Liver (tissue), 9 donors: Measurements from ENCODE around the gene ENPP1. TPM values are rescaled to one million over a fixed set of nuclear protein-coding genes. Genes with fewer than 3 reads are reported as not detected.

Experiments
- DNase-seq: peaks from one replicate; pipeline ENCODE4 v3.0.0-alpha.2; 2017; ENCODE audit warnings: low spot score
- H3K27ac ChIP-seq, 2 donors: one replicate each; pipeline ENCODE4 v1.7.0; 2013; ENCODE audit warnings: inconsistent platforms in 2 of 2, low read length in 2 of 2, control low read depth in 1 of 2, low read depth in 1 of 2, mild to moderate bottlenecking in 1 of 2
- H3K27me3 ChIP-seq, 4 donors: one replicate each; pipeline versions ENCODE4 v1.6.1 to v1.7.0; 2013; ENCODE audit warnings: low read length in 3 of 4, inconsistent platforms in 1 of 4, mild to moderate bottlenecking in 1 of 4, moderate library complexity in 1 of 4; ENCODE audit not compliant: control insufficient read depth in 4 of 4, insufficient read depth in 4 of 4
- H3K36me3 ChIP-seq, 4 donors: one replicate each; pipeline versions ENCODE4 v1.6.1 to v1.7.0; 2013; ENCODE audit warnings: low read length in 3 of 4, mild to moderate bottlenecking in 3 of 4, low read depth in 1 of 4, moderate library complexity in 1 of 4; ENCODE audit not compliant: control insufficient read depth in 4 of 4, insufficient read depth in 3 of 4
- H3K4me1 ChIP-seq, 4 donors: one replicate each; pipeline versions ENCODE4 v1.6.1 to v1.7.0; 2013; ENCODE audit warnings: low read length in 3 of 4, mild to moderate bottlenecking in 3 of 4, moderate library complexity in 1 of 4; ENCODE audit not compliant: control insufficient read depth in 4 of 4, insufficient read depth in 4 of 4
- H3K4me3 ChIP-seq, 3 donors: one replicate each; pipeline versions ENCODE4 v1.6.1 to v1.7.0; 2013; ENCODE audit warnings: low read length in 3 of 3, control low read depth in 1 of 3, low read depth in 1 of 3, mild to moderate bottlenecking in 1 of 3
- H3K9ac ChIP-seq, 2 donors: one replicate each; pipeline ENCODE4 v1.7.0; 2013; ENCODE audit warnings: low read length in 2 of 2, mild to moderate bottlenecking in 2 of 2, moderate library complexity in 2 of 2, control low read depth in 1 of 2, low read depth in 1 of 2
- H3K9me3 ChIP-seq, 4 donors: one replicate each; pipeline versions ENCODE4 v1.6.1 to v1.7.0; 2013; ENCODE audit warnings: low read length in 3 of 4; ENCODE audit not compliant: control insufficient read depth in 4 of 4
- FOXA1 ChIP-seq: IDR thresholded peaks from 2 replicates; pipeline ENCODE4 v1.6.1; 2016; ENCODE audit warnings: antibody characterized with exemption
- FOXA2 ChIP-seq: IDR thresholded peaks from 2 replicates; pipeline ENCODE4 v1.6.1; 2016; ENCODE audit warnings: antibody characterized with exemption
- GABPA ChIP-seq, 2 donors: IDR thresholded peaks in 1 of 2; conservative IDR thresholded peaks in 1 of 2; 2 replicates each; pipeline ENCODE4 v1.6.1; 2016; ENCODE audit warnings: antibody characterized with exemption in 2 of 2, mild to moderate bottlenecking in 1 of 2, moderate library complexity in 1 of 2
- HNF4G ChIP-seq: IDR thresholded peaks from 2 replicates; pipeline ENCODE4 v1.6.1; 2016; ENCODE audit warnings: antibody characterized with exemption
- JUND ChIP-seq, 2 donors: IDR thresholded peaks; 2 replicates each; pipeline ENCODE4 v1.6.1; 2016; ENCODE audit warnings: antibody characterized with exemption in 2 of 2
- MAX ChIP-seq: IDR thresholded peaks from 2 replicates; pipeline ENCODE4 v1.6.1; 2016; ENCODE audit warnings: antibody characterized with exemption
- RAD21 ChIP-seq, 2 donors: IDR thresholded peaks; 2 replicates each; pipeline ENCODE4 v1.6.1; 2016; ENCODE audit warnings: antibody characterized with exemption in 2 of 2, mild to moderate bottlenecking in 2 of 2
- REST ChIP-seq: IDR thresholded peaks from 2 replicates; pipeline ENCODE4 v1.6.1; 2016; ENCODE audit warnings: antibody characterized with exemption, mild to moderate bottlenecking
- WGBS: extraction: QIAGEN DNeasy Blood & Tissue Kit; methylation state at CpG from one replicate; pipeline ENCODE4 v1.1.7; 2013; 5-methylcytosine and 5-hydroxymethylcytosine counted together
- polyA plus RNA-seq, 2 donors: library from polyadenylated mRNA; stranded (reverse) in 1 of 2; unstranded in 1 of 2; fragments of 200-250 nt in 1 of 2; fragments of >200 nt in 1 of 2; fragmentation: Nextera tagmentation in 1 of 2; extraction: Ambion mirVana in 1 of 2; gene quantifications; one replicate each; pipeline versions ENCODE4 v1.2.1 to v1.2.3, GENCODE V29; 2013 to 2015
- total RNA-seq, 2 donors: library from RNA; depleted of rRNA; stranded (reverse); fragments of >200 nt; gene quantifications; one replicate each; pipeline ENCODE4 v1.2.3, GENCODE V29; 2014
- TF ChIP-seq, protein P1 (sequence below): IDR thresholded peaks from 2 replicates; pipeline ENCODE4 v1.6.1; 2016; ENCODE audit warnings: antibody characterized with exemption
- TF ChIP-seq, protein P2 (sequence below): IDR thresholded peaks from 2 replicates; pipeline ENCODE4 v1.6.1; 2016; ENCODE audit warnings: antibody characterized with exemption
- donor health status: healthy.
- donor health status: healthy.
- donor health status: healthy.
- donor health status: healthy.
- donor health status: healthy.

The ENPP1 gene
- total and polyA plus RNA-seq, 4 donors, result 9.5 to 53.1 (median 31.1) TPM

DNA sequence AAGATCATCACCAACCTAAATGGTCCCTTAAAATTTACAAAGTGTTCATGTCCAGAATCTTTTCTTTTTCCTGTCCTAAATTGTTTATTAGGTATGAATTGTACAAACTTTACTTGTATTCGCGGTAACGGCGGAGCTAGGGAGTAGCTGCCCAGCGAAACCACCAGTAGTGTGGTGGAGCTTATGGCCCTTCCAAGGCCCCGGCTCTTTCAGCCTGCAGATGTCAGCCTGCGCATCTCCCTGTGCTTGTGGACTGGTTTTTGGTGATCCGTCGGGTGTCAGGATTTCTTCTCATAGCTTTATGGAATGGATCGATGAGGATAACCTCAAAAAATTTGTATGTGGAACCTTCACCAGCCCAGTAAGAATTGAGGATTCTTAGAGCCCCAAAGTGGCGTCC lies 27.2 kb upstream of the ENPP1 start:
- H3K9me3 ChIP-seq, result no peaks in the 10 kb centered on the region
- H3K4me3 ChIP-seq, result no peak overlapping the region
- DNase-seq, result no peak
- no peaks in the 10 kb centered on the region for H3K36me3 ChIP-seq
- H3K9ac ChIP-seq, result no peak overlapping the region
- no peak overlapping the region for H3K27ac ChIP-seq
- WGBS, result 94% methylated on average over 11 of the region's 11 CpGs
- TF ChIP-seq MAX (no peak), FOXA1 (no peak)
- TF ChIP-seq, protein P1, sequence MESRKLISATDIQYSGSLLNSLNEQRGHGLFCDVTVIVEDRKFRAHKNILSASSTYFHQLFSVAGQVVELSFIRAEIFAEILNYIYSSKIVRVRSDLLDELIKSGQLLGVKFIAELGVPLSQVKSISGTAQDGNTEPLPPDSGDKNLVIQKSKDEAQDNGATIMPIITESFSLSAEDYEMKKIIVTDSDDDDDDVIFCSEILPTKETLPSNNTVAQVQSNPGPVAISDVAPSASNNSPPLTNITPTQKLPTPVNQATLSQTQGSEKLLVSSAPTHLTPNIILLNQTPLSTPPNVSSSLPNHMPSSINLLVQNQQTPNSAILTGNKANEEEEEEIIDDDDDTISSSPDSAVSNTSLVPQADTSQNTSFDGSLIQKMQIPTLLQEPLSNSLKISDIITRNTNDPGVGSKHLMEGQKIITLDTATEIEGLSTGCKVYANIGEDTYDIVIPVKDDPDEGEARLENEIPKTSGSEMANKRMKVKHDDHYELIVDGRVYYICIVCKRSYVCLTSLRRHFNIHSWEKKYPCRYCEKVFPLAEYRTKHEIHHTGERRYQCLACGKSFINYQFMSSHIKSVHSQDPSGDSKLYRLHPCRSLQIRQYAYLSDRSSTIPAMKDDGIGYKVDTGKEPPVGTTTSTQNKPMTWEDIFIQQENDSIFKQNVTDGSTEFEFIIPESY, result no peak
- no peaks in the 10 kb centered on the region for H3K27me3 ChIP-seq
- no peaks in the 10 kb centered on the region for H3K4me1 ChIP-seq

DNA sequence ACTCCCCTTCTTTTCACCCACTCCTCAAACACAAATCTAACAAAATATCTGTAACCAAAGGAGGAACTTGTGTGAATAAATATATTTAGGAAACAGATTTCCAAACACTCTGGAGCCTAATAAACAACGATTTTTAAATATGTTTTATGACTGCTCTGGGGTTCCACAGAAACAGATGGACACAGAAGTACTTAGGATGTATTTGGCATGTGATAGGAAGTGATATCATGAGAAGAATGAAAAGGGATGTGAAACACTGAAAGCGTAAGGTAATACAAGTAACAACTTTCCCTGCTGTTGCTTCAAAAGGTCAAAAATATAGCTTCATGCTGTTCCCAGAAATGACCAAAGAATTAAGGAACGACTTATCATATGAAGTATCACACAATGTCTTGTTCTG lies 26.1 kb upstream of the ENPP1 start:
- Histone ChIP-seq H3K27me3 (no peaks in the 10 kb centered on the region), H3K4me3 (no peak overlapping the region), H3K36me3 (no peaks in the 10 kb centered on the region), H3K9me3 (no peaks in the 10 kb centered on the region), H3K9ac (no peak overlapping the region), H3K4me1 (no peaks in the 10 kb centered on the region), H3K27ac (no peak overlapping the region)
- TF ChIP-seq, protein P2, sequence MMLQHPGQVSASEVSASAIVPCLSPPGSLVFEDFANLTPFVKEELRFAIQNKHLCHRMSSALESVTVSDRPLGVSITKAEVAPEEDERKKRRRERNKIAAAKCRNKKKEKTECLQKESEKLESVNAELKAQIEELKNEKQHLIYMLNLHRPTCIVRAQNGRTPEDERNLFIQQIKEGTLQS, result no peak
- no peak for TF ChIP-seq REST
- TF ChIP-seq, protein P1, result no peak
- TF ChIP-seq RAD21 (IDR thresholded peaks at IDR 0.05), result no peak
- TF ChIP-seq HNF4G, result no peak
- no peak for TF ChIP-seq JUND (IDR thresholded peaks at IDR 0.05)
- TF ChIP-seq GABPA (IDR thresholded peaks at IDR 0.05 in 1 of 2, conservative IDR thresholded peaks at IDR 0.05 in 1 of 2), result no peak
- TF ChIP-seq FOXA2, result no peak
- no peak for TF ChIP-seq MAX
- no peak for TF ChIP-seq FOXA1
- no peak for DNase-seq
- WGBS, result 80% methylated on average over 3 of the region's 3 CpGs
